PC-9 (cell line): Measurements from ENCODE around the gene PLET1. TPM values are rescaled to one million over a fixed set of nuclear protein-coding genes. Genes with fewer than 3 reads are reported as not detected.

ENCODE experiments used
- BruUV-seq: library from RNA; stranded (reverse); fragments of 400-500 nt; replicated peaks from 2 replicates; lab custom pipeline; 2021; lab: Mats Ljungman, UMichigan
- CTCF ChIA-PET: fragments of 300-600 bp; sonication (Branson Sonifier 250); formaldehyde crosslinking; loops from one replicate; lab custom pipeline; 2022; ENCODE audit warnings: antibody characterized with exemption; lab: Charles Lee
- POLR2A ChIA-PET: fragments of 300-600 bp; sonication (Branson Sonifier 250); formaldehyde crosslinking; loops from one replicate; lab custom pipeline; 2022; ENCODE audit warnings: antibody characterized with exemption; ENCODE audit not compliant: unreplicated experiment; lab: Charles Lee
- DNase-seq, 2 experiments: peaks; one replicate each; pipeline versions ENCODE4 v3.0.0 to v3.0.0-alpha.2; 2015 to 2022; ENCODE audit warnings: mixed read lengths in 1 of 2
- H2AFZ ChIP-seq: fragments of 200-600 bp; sonication (generic); 2 replicates; pipeline ENCODE4 v1.8.1; 2017; ENCODE audit warnings: antibody characterized with exemption
- H3F3A ChIP-seq: fragments of 200-600 bp; sonication (generic); 2 replicates; pipeline ENCODE4 v1.8.1; 2017; ENCODE audit warnings: antibody characterized with exemption, mild to moderate bottlenecking, low read depth; ENCODE audit not compliant: insufficient read depth
- H3K27ac ChIP-seq: fragments of 200-600 bp; sonication (generic); 2 replicates; pipeline ENCODE4 v1.6.1; 2016; ENCODE audit warnings: mixed run types
- H3K27me3 ChIP-seq: fragments of 200-600 bp; sonication (generic); 2 replicates; pipeline ENCODE4 v1.6.1; 2016; ENCODE audit warnings: low read depth, mixed run types; ENCODE audit not compliant: insufficient read depth
- H3K36me3 ChIP-seq: fragments of 200-600 bp; sonication (generic); 2 replicates; pipeline ENCODE4 v1.6.1; 2016; ENCODE audit warnings: low read depth, mixed run types
- H3K4me1 ChIP-seq: fragments of 200-600 bp; sonication (generic); replicated peaks from 2 replicates; pipeline ENCODE4 v1.6.1; 2016; ENCODE audit warnings: mixed run types; ENCODE audit not compliant: insufficient read depth
- H3K4me2 ChIP-seq: fragments of 200-600 bp; sonication (generic); 2 replicates; pipeline ENCODE4 v1.6.1; 2017; ENCODE audit warnings: mixed run types
- H3K4me3 ChIP-seq: fragments of 200-600 bp; sonication (generic); 2 replicates; pipeline ENCODE4 v1.6.1; 2016; ENCODE audit warnings: mixed run types
- H3K79me2 ChIP-seq: fragments of 200-600 bp; sonication (generic); 2 replicates; pipeline ENCODE4 v1.6.1; 2017; ENCODE audit warnings: low read depth, mixed run types
- H3K9me2 ChIP-seq: fragments of 200-600 bp; sonication (generic); 2 replicates; pipeline ENCODE4 v1.8.1; 2017; ENCODE audit warnings: mild to moderate bottlenecking; ENCODE audit not compliant: insufficient read depth
- H3K9me3 ChIP-seq: fragments of 200-600 bp; sonication (generic); 2 replicates; pipeline ENCODE4 v1.8.1; 2016; ENCODE audit warnings: low read depth; ENCODE audit not compliant: insufficient read depth
- H4K20me1 ChIP-seq: fragments of 200-600 bp; sonication (generic); 2 replicates; pipeline ENCODE4 v1.8.1; 2017; ENCODE audit not compliant: insufficient read depth
- EZH2 ChIP-seq: fragments of 200-600 bp; sonication (generic); IDR thresholded peaks from 2 replicates; pipeline ENCODE4 v1.8.0; 2017; ENCODE audit warnings: antibody characterized with exemption, low read depth
- intact Hi-C: fragments of 100-400 bp; cut with micrococcal nuclease; formaldehyde crosslinking; loops from one replicate; pipeline ENCODE4 v1.10.0; 2022; ENCODE audit not compliant: unreplicated experiment
- total RNA-seq: library from RNA; stranded (reverse); gene quantifications from 2 replicates; pipeline ENCODE4 v1.2.3, GENCODE V29; 2021
- TF ChIP-seq, protein P1 (sequence below): fragments of 200-600 bp; sonication (generic); conservative IDR thresholded peaks from 2 replicates; pipeline ENCODE4 v1.6.1; 2017; ENCODE audit warnings: mixed run types, antibody characterized with exemption, mild to moderate bottlenecking, moderate library complexity

PLET1 gene
- total RNA-seq, 1 experiment from 2014 or later, result not detected

DNA sequence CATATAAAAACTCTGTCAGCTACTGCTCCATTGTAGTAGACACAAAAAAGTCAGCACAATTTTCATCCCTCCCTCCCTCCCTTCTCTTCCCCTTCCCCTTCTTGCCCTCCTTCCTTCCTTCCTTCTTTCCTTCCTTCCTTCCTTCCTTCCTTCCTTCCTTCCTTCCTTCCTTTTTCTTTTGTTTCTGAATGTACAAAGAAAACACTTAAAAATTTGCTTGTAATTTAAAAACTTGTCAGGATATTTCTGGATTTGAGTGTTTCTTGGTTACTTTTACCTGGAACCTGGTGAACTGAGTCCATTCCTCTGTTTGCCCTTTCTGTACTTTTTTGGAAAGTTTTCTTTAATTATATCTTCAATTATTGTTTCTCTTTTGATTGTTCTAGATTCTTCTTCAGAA lies 31.5 kb upstream of the PLET1 start:
- POLR2A ChIA-PET, result interaction anchor here (0.6 kb wide), 1 partner anchor 898 kb away, joined by 6 read pairs; no protein-coding TSS in a partner anchor
- Histone ChIP-seq H3K9me3 (no peaks in the 10 kb centered on the region), H3K27me3 (no peaks in the 10 kb centered on the region), H3K4me3 (no peak overlapping the region), H3K4me2 (0 out of 2 replicates have a peak overlapping the region, but pooled peaks have one; percentile 39), H3K9me2 (0 out of 2 replicates have a peak, but pooled peaks cover 3% of the 10 kb centered on the region), H3K36me3 (no peaks in the 10 kb centered on the region), H3F3A (peaks cover 14% of the 10 kb centered on the region), H2AFZ (no peak overlapping the region), H4K20me1 (no peaks in the 10 kb centered on the region), H3K4me1 (peaks cover 27% of the 10 kb centered on the region), H3K79me2 (no peaks in the 10 kb centered on the region), H3K27ac (peak overlapping the region; percentile 61)
- DNase-seq, result no peak
- CTCF ChIA-PET, result no interaction called here
- intact Hi-C loops, result loop anchor here (2.0 to 10.0 kb wide), 3 partner anchors 29 to 263 kb away; no protein-coding TSS in a partner anchor
- no TSS peak for BruUV-seq
- TF ChIP-seq, protein P1, sequence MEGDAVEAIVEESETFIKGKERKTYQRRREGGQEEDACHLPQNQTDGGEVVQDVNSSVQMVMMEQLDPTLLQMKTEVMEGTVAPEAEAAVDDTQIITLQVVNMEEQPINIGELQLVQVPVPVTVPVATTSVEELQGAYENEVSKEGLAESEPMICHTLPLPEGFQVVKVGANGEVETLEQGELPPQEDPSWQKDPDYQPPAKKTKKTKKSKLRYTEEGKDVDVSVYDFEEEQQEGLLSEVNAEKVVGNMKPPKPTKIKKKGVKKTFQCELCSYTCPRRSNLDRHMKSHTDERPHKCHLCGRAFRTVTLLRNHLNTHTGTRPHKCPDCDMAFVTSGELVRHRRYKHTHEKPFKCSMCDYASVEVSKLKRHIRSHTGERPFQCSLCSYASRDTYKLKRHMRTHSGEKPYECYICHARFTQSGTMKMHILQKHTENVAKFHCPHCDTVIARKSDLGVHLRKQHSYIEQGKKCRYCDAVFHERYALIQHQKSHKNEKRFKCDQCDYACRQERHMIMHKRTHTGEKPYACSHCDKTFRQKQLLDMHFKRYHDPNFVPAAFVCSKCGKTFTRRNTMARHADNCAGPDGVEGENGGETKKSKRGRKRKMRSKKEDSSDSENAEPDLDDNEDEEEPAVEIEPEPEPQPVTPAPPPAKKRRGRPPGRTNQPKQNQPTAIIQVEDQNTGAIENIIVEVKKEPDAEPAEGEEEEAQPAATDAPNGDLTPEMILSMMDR, result no peak
- TF ChIP-seq EZH2, result no peak

DNA sequence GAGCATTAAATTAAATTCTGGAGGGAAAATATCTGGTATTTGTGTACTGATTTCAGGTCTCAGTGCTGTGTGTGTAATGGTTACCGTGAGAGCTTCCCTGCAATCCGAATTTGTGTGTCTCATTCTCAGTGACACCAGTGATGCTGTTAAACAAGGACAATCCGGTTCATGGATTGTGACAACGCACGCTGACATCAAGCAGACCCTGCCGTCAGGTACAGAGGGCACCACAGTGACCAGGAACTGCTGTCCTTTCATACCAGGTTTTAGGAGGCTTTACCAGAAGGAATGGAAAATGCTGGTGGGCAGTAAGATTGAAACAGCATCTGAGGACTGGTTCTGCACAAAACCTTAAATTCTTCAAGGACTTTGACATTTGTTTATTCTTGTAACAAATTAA lies 30.5 kb upstream of the PLET1 start:
- no peaks in the 10 kb centered on the region for H3K79me2 ChIP-seq
- 0 out of 2 replicates have a peak, but pooled peaks cover 3% of the 10 kb centered on the region for H3K9me2 ChIP-seq
- no peaks in the 10 kb centered on the region for H3K27me3 ChIP-seq
- intact Hi-C loops, result loop anchor here (5.0 to 10.0 kb wide), 2 partner anchors 91 to 264 kb away; no protein-coding TSS in a partner anchor
- POLR2A ChIA-PET, result no interaction called here
- DNase-seq, result no peak
- no peak overlapping the region for H3K4me2 ChIP-seq
- H3K36me3 ChIP-seq, result no peaks in the 10 kb centered on the region
- no peak overlapping the region for H3K27ac ChIP-seq
- no TSS peak for BruUV-seq
- TF ChIP-seq, protein P1, result no peak
- no peak for TF ChIP-seq EZH2
- no peaks in the 10 kb centered on the region for H3K9me3 ChIP-seq
- H3F3A ChIP-seq, result peaks cover 14% of the 10 kb centered on the region
- H2AFZ ChIP-seq, result no peak overlapping the region
- CTCF ChIA-PET, result interaction anchor here (0.5 kb wide), 1 partner anchor 49 kb away, joined by 8 read pairs; no protein-coding TSS in a partner anchor
- no peaks in the 10 kb centered on the region for H4K20me1 ChIP-seq
- no peak overlapping the region for H3K4me3 ChIP-seq
- H3K4me1 ChIP-seq, result peaks cover 27% of the 10 kb centered on the region

DNA sequence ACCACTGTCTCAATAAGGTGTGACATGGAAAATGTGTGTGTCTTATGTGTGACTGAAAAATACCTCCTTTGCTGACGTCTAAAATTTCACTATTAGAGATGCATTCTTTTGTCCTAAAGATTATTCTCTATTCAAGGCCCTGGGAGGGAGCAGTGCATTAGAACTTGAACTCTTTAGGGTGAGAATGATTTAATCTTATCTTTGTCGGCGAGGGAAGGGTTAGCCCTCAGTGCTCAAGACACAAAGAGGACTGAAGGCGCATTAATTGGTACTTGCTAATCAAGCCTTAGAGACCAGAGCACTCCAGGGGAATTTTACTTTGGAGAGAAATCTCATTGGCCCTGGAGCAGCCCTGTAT lies 29.8 kb upstream of the PLET1 start:
- no peaks in the 10 kb centered on the region for H3K27me3 ChIP-seq
- intact Hi-C loops, result loop anchor here (1.0 to 10.0 kb wide), 5 partner anchors 92 to 298 kb away; no protein-coding TSS in a partner anchor
- no TSS peak for BruUV-seq
- no peaks in the 10 kb centered on the region for H3K36me3 ChIP-seq
- H2AFZ ChIP-seq, result peak overlapping the region; percentile 98
- H3F3A ChIP-seq, result peaks cover 14% of the 10 kb centered on the region
- H3K79me2 ChIP-seq, result no peaks in the 10 kb centered on the region
- 0 out of 2 replicates have a peak, but pooled peaks cover 3% of the 10 kb centered on the region for H3K9me2 ChIP-seq
- ChIA-PET CTCF (no interaction called here), POLR2A (no interaction called here)
- TF ChIP-seq, protein P1, result no peak
- TF ChIP-seq EZH2, result no peak
- peaks cover 27% of the 10 kb centered on the region for H3K4me1 ChIP-seq
- H3K27ac ChIP-seq, result no peak overlapping the region
- H3K4me2 ChIP-seq, result peak overlapping the region; percentile 99
- H4K20me1 ChIP-seq, result no peaks in the 10 kb centered on the region
- DNase-seq, result no peak
- no peaks in the 10 kb centered on the region for H3K9me3 ChIP-seq
- peak overlapping the region; percentile 65 for H3K4me3 ChIP-seq
